Osteocyte (in vitro differentiated cells): ENCODE results near the gene SEMA3B. TPM values are rescaled to one million over a fixed set of nuclear protein-coding genes. Genes with fewer than 3 reads are reported as not detected.

ENCODE experiments used
- DNase-seq: peaks from one replicate; pipeline ENCODE4 v3.0.0; 2021; ENCODE audit warnings: mixed read lengths; ENCODE audit not compliant: unreplicated experiment; ENCODE audit errors: extremely low spot score
- H3K27ac Mint-ChIP-seq: one replicate; pipeline ENCODE4 v1.8.0; 2021; ENCODE audit warnings: mild to moderate bottlenecking, mixed read lengths; ENCODE audit not compliant: unreplicated experiment
- H3K27me3 Mint-ChIP-seq: one replicate; pipeline ENCODE4 v1.8.0; 2021; ENCODE audit warnings: mixed read lengths; ENCODE audit not compliant: unreplicated experiment
- H3K36me3 Mint-ChIP-seq: one replicate; pipeline ENCODE4 v1.8.0; 2021; ENCODE audit warnings: mixed read lengths; ENCODE audit not compliant: unreplicated experiment
- H3K4me1 Mint-ChIP-seq: one replicate; pipeline ENCODE4 v1.8.0; 2021; ENCODE audit warnings: mixed read lengths; ENCODE audit not compliant: unreplicated experiment
- H3K4me3 Mint-ChIP-seq: one replicate; pipeline ENCODE4 v1.8.0; 2021; ENCODE audit warnings: mild to moderate bottlenecking, moderate library complexity, mixed read lengths; ENCODE audit not compliant: unreplicated experiment
- H3K9me3 Mint-ChIP-seq: one replicate; pipeline ENCODE4 v1.8.0; 2021; ENCODE audit warnings: mixed read lengths; ENCODE audit not compliant: unreplicated experiment
- total RNA-seq: library from RNA; stranded (reverse); gene quantifications from 2 replicates; pipeline ENCODE4 v1.2.1, GENCODE V29; 2021
- TF ChIP-seq, protein P1 (sequence below): fragments of 200-600 bp; sonication (generic); IDR thresholded peaks from 2 replicates; pipeline ENCODE4 v1.5.0; 2021; ENCODE audit warnings: antibody characterized with exemption, mild to moderate bottlenecking, moderate library complexity

Gene SEMA3B
- total RNA-seq, 1 donor from 2014 or later = 8.1 TPM

DNA sequence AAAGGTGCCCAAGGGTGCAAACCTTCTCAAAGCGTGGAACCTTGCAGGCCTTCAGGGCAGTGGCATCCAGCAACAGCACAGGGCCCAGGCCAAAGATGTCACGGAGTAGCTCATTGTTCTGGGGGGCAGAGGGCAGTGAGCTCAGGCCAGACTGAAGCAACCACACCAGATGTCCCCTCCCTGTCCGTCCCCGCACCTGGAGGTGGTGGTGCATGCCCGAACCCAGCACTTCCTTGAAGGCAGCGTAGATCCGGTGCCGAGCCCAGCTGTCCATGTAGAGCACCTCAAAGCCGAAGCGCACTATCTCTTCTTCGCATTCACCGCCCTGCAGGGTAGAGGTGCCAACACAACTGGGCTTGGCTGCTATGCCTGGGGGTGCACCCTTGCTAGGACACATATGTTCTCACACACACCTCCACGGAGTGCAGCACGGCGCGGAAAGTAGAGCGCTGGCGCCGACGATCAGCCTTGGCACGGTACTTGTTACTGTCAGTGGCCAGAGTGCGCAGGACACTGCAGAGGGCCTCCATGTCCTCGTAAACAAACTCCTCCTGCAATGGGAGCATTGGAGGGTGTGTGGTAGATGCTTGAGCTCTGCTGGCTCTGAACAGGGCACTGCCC, 19.6 kb downstream of the SEMA3B start:
- peaks cover 3% of the 10 kb centered on the region for H3K36me3 Mint-ChIP-seq
- no peaks in the 10 kb centered on the region for H3K27me3 Mint-ChIP-seq
- H3K9me3 Mint-ChIP-seq = no peaks in the 10 kb centered on the region
- no peak overlapping the region for H3K4me3 Mint-ChIP-seq
- H3K27ac Mint-ChIP-seq = no peak overlapping the region
- no peak for DNase-seq
- peaks cover 14% of the 10 kb centered on the region for H3K4me1 Mint-ChIP-seq
- TF ChIP-seq, protein P1, sequence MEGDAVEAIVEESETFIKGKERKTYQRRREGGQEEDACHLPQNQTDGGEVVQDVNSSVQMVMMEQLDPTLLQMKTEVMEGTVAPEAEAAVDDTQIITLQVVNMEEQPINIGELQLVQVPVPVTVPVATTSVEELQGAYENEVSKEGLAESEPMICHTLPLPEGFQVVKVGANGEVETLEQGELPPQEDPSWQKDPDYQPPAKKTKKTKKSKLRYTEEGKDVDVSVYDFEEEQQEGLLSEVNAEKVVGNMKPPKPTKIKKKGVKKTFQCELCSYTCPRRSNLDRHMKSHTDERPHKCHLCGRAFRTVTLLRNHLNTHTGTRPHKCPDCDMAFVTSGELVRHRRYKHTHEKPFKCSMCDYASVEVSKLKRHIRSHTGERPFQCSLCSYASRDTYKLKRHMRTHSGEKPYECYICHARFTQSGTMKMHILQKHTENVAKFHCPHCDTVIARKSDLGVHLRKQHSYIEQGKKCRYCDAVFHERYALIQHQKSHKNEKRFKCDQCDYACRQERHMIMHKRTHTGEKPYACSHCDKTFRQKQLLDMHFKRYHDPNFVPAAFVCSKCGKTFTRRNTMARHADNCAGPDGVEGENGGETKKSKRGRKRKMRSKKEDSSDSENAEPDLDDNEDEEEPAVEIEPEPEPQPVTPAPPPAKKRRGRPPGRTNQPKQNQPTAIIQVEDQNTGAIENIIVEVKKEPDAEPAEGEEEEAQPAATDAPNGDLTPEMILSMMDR = no peak

DNA sequence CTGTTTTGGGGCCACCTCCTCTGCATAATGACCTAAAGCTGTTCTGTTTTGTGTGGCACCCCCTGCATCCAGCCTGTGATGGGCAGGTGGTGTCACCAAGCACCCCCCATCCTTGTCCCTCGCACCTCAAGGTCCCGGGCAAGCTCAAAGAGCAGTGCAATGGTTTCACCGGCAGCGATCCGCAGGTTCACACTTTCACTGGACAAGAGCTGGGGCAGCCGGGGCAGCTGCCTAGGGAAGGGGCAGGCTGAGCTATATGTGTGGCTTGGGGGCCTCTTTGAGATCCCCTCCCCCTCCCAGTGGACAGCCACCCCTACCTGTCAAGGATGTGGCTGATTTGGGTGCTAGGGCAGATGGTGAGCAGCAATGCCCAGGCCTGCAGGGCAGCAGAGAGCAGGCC, 20.2 kb downstream of the SEMA3B start:
- Mint-ChIP-seq H3K4me1 (peaks cover 14% of the 10 kb centered on the region), H3K27ac (no peak overlapping the region), H3K9me3 (no peaks in the 10 kb centered on the region), H3K36me3 (peaks cover 3% of the 10 kb centered on the region), H3K4me3 (no peak overlapping the region), H3K27me3 (no peaks in the 10 kb centered on the region)
- TF ChIP-seq, protein P1 = no peak
- DNase-seq = no peak

DNA sequence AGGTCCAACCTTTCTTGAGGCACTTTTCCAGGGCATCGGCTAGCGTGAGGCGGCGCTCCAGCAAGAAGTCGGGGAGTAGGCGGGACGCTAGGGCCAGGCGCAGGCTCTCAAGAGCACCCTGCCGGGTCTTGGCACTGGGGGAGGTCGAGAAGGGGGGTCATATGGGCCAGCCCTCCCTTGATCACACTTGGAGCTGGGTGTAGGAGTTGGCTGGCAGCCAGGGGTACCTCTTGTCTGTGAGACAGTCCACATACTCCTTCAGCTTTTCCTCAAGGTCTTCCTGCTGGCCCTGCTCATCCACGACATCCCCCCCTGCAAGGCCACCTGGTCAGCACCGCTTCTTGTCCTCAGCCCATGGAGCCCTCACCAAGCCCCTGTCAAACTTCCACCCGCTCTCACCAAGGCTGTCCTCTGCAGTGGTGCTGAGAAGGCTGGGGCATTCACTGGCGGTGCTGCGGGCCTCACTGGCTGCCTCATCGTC, 21.3 kb downstream of the SEMA3B start:
- DNase-seq = no peak
- TF ChIP-seq, protein P1 = no peak
- Mint-ChIP-seq H3K4me1 (peaks cover 14% of the 10 kb centered on the region), H3K27me3 (no peaks in the 10 kb centered on the region), H3K27ac (no peak overlapping the region), H3K36me3 (peaks cover 3% of the 10 kb centered on the region), H3K4me3 (no peak overlapping the region), H3K9me3 (no peaks in the 10 kb centered on the region)

DNA sequence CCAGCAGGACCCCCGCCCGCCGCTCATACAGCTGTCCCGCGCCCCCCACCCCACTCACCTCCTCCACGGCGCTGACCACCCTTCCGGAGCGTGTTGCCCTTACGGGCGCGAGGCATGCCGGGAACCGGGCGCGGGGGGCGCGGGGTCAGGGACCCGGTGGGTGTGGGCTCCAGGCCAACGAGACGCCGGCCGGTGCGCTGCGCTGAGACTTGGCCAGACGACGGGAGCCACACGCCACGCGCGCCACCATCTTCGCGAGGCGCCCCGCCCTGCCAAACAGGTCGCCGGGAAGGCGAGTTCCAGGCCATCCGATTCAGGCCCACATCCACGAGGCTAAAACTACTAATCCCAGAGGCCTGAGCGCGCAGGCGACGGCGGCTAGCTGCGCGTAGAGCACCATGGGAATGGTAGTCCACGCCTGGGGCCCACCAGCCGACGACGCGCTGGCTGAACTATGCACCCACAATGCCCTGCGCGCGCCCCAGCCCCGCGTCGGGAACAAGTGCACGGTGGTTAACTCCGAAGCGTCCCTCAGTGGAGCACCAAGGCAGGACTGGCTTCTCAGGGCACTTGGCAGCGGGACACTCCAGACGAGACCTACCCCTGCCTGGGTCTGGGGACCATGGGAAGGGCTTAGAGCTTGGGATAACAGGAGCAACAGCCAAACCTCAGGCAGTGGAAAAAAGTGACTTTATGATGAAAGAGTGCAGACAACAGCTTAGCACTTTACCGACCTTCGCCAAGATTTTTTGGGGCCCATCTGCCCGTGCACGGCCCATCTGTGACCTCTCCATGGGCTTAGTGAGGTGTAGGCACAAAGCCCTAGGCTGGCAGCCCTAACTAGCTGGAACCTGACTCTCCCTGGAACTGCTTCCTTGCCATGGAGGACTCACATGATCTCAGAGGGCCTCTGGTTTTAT, 23.5 kb downstream of the SEMA3B start, which contains the start of gene IFRD2:
Gene IFRD2 (minus strand): TSS at position 271 of the 920 bp plus-strand sequence. CDS start 155 bp downstream, at position 116.
- H3K9me3 Mint-ChIP-seq = no peaks in the 10 kb centered on the region
- TF ChIP-seq, protein P1 = no peak
- no peaks in the 10 kb centered on the region for H3K27me3 Mint-ChIP-seq
- peaks cover 3% of the 10 kb centered on the region for H3K36me3 Mint-ChIP-seq
- H3K4me1 Mint-ChIP-seq = peaks cover 14% of the 10 kb centered on the region
- H3K4me3 Mint-ChIP-seq = peak within 1 kb of the TSS; percentile 73
- peak; percentile 98 for DNase-seq
- peak within 1 kb of the TSS; percentile 98 for H3K27ac Mint-ChIP-seq
